Chondrocyte (in vitro differentiated cells): ENCODE data around the gene C19orf33. TPM values are rescaled to one million over a fixed set of nuclear protein-coding genes. Genes with fewer than 3 reads are reported as not detected.

ENCODE experiments used
- DNase-seq: peaks from one replicate; pipeline ENCODE4 v3.0.0; 2021; ENCODE audit warnings: mixed read lengths, low spot score
- H3K27ac Mint-ChIP-seq: one replicate; pipeline ENCODE4 v1.8.0; 2021; ENCODE audit warnings: mild to moderate bottlenecking, moderate library complexity, mixed read lengths; ENCODE audit not compliant: unreplicated experiment
- H3K27me3 Mint-ChIP-seq: 2 replicates; pipeline ENCODE4 v1.8.0; 2021; ENCODE audit warnings: low read depth, mixed read lengths
- H3K36me3 Mint-ChIP-seq: 2 replicates; pipeline ENCODE4 v1.8.0; 2021; ENCODE audit warnings: low read depth, mixed read lengths
- H3K4me1 Mint-ChIP-seq: 2 replicates; pipeline ENCODE4 v1.8.0; 2021; ENCODE audit warnings: low read depth, mild to moderate bottlenecking, mixed read lengths
- H3K4me3 Mint-ChIP-seq: one replicate; pipeline ENCODE4 v1.8.0; 2021; ENCODE audit warnings: mild to moderate bottlenecking, moderate library complexity, mixed read lengths; ENCODE audit not compliant: unreplicated experiment
- H3K9me3 Mint-ChIP-seq: 2 replicates; pipeline ENCODE4 v1.8.0; 2021; ENCODE audit warnings: low read depth, mixed read lengths
- total RNA-seq: library from RNA; stranded (reverse); gene quantifications from 3 replicates; pipeline ENCODE4 v1.2.1, GENCODE V29; 2021
- TF ChIP-seq, protein P1 (sequence below): fragments of 200-600 bp; sonication (generic); IDR thresholded peaks from 2 replicates; pipeline ENCODE4 v1.5.0; 2021; ENCODE audit warnings: antibody characterized with exemption, mild to moderate bottlenecking, moderate library complexity

The C19orf33 gene
- total RNA-seq, 1 donor from 2014 or later: 2.0 TPM

DNA sequence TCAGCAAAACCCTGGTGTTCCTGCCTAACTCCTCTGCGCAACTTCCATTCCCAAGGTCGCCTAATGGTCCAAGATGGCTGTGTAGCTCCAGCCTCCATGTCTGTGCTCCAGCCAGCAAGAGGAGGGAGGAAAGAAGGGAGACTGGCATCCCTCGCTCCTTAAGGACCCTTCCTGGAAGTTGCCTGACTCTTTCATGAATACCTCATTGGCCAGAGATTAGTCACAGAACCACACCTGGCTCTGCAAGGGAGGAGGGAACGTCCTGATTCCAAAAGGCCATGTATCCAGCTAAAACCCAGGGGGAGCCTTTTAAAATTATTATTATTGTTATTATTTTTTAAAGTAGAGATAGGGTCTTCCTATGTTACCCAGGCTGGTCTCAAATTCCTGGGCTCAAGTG is 20.4 kb downstream of the C19orf33 start:
- peaks cover 29% of the 10 kb centered on the region for H3K4me1 Mint-ChIP-seq
- DNase-seq: no peak
- H3K4me3 Mint-ChIP-seq: no peak overlapping the region
- H3K27me3 Mint-ChIP-seq: no peaks in the 10 kb centered on the region
- TF ChIP-seq, protein P1, sequence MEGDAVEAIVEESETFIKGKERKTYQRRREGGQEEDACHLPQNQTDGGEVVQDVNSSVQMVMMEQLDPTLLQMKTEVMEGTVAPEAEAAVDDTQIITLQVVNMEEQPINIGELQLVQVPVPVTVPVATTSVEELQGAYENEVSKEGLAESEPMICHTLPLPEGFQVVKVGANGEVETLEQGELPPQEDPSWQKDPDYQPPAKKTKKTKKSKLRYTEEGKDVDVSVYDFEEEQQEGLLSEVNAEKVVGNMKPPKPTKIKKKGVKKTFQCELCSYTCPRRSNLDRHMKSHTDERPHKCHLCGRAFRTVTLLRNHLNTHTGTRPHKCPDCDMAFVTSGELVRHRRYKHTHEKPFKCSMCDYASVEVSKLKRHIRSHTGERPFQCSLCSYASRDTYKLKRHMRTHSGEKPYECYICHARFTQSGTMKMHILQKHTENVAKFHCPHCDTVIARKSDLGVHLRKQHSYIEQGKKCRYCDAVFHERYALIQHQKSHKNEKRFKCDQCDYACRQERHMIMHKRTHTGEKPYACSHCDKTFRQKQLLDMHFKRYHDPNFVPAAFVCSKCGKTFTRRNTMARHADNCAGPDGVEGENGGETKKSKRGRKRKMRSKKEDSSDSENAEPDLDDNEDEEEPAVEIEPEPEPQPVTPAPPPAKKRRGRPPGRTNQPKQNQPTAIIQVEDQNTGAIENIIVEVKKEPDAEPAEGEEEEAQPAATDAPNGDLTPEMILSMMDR: no peak
- no peak overlapping the region for H3K27ac Mint-ChIP-seq
- no peaks in the 10 kb centered on the region for H3K9me3 Mint-ChIP-seq
- H3K36me3 Mint-ChIP-seq: peaks cover 28% of the 10 kb centered on the region

DNA sequence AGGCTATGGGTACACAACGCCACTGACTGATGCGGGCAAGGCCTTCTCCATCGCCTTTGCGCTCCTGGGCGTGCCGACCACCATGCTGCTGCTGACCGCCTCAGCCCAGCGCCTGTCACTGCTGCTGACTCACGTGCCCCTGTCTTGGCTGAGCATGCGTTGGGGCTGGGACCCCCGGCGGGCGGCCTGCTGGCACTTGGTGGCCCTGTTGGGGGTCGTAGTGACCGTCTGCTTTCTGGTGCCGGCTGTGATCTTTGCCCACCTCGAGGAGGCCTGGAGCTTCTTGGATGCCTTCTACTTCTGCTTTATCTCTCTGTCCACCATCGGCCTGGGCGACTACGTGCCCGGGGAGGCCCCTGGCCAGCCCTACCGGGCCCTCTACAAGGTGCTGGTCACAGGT is 22.5 kb downstream of the C19orf33 start:
- H3K36me3 Mint-ChIP-seq: peaks cover 31% of the 10 kb centered on the region
- DNase-seq: no peak
- TF ChIP-seq, protein P1: no peak
- H3K27ac Mint-ChIP-seq: no peak overlapping the region
- H3K4me1 Mint-ChIP-seq: peaks cover 15% of the 10 kb centered on the region
- no peaks in the 10 kb centered on the region for H3K9me3 Mint-ChIP-seq
- H3K27me3 Mint-ChIP-seq: no peaks in the 10 kb centered on the region
- H3K4me3 Mint-ChIP-seq: no peak overlapping the region

DNA sequence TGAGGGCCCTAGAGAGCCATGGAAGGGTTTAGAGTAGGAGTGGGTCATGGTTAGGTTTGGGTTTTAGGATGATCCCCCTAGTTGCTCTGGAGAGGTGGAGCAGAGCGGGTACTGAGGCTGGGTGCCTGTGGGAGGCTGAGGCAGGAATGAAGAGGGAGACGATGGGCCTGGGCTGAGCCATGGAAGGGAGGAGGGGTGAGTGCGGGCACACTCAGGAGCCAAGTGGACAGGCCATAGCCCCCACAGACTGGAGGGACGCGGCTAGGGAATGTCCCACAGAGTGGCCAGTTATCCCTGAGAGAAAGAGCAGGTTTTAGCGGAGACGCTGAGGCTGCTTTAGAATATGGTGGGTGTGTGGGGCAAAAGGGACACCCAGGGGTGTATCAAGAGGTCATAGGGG is 25.6 kb downstream of the C19orf33 start:
- no peak overlapping the region for H3K4me3 Mint-ChIP-seq
- H3K4me1 Mint-ChIP-seq: no peaks in the 10 kb centered on the region
- DNase-seq: no peak
- TF ChIP-seq, protein P1: no peak
- peak overlapping the region; percentile 19 for H3K27ac Mint-ChIP-seq
- no peaks in the 10 kb centered on the region for H3K9me3 Mint-ChIP-seq
- H3K36me3 Mint-ChIP-seq: peaks cover 25% of the 10 kb centered on the region
- no peaks in the 10 kb centered on the region for H3K27me3 Mint-ChIP-seq

DNA sequence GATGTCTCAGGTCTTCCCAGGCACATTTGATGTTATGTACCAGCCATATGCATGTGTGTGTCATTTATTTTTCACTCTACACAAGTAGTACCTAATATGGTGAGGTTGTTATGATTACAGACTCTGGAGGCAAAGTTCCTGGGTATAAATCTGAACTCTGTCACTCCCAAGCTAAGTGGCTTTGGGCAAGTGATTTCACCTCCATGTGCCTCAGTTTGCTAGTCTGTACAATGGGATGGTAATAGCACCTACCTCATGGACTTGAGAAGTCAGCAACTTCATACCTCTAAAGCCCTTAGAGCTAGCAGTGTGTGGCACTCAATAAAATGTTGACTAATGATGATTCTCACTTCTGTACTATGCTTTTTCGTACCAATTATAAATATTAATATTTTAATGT is 27.7 kb downstream of the C19orf33 start:
- TF ChIP-seq, protein P1: no peak
- H3K9me3 Mint-ChIP-seq: no peaks in the 10 kb centered on the region
- no peak overlapping the region for H3K4me3 Mint-ChIP-seq
- DNase-seq: no peak
- H3K27ac Mint-ChIP-seq: no peak overlapping the region
- no peaks in the 10 kb centered on the region for H3K27me3 Mint-ChIP-seq
- H3K4me1 Mint-ChIP-seq: peaks cover 2% of the 10 kb centered on the region
- peaks cover 15% of the 10 kb centered on the region for H3K36me3 Mint-ChIP-seq

DNA sequence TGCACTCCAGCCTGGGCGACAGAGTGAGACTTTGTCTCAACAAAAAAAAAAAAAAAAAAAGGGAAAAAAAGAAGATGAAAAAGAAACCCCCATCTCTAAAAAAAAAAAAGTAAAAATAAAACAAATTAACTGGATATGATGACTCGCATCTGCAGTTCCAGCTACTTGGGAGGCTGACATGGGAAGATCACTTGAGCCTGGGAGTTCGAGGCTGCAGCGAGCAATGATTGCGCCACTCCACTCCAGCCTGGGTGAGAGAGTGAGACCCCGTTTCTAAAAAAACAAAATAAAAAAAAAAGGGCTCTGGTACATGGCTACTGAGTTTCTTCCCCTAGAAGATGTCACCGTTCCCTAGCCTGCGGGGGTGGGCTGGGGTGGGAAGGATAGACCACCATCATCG is 29.2 kb downstream of the C19orf33 start:
- TF ChIP-seq, protein P1: no peak
- Mint-ChIP-seq H3K4me3 (no peak overlapping the region), H3K9me3 (no peaks in the 10 kb centered on the region), H3K36me3 (peaks cover 6% of the 10 kb centered on the region), H3K27ac (no peak overlapping the region), H3K27me3 (no peaks in the 10 kb centered on the region), H3K4me1 (peaks cover 7% of the 10 kb centered on the region)
- no peak for DNase-seq
